Measurements from ENCODE around the gene FAM83C. TPM values are rescaled to one million over a fixed set of nuclear protein-coding genes. Genes with fewer than 3 reads are reported as not detected.
"Not testable (repeated sequence)": the region's sequence is repeated elsewhere in the genome, so short reads cannot be mapped to it uniquely, and the experiment has no call there.

FAM83C gene
- total and polyA plus RNA-seq, 2 experiments from 2014 or later = not detected

DNA sequence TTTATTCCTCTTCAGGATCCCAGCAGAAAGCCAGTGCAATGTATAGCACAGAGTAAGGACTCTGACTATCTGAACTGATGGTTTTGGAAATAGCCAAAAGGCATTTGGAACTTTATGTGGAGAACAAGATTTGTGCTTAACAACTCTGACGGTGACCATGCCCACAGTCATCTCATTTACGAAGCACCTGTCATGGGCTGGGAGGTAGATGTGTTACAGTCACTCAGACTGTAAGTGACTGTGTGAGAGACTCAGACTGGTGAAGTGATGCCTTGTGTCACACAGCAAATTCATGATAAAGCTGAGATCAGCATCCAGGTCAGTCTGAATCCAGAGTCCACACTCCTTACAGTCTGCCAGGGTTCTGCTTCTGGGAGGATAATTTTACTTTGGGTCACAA, 23.9 kb upstream of the FAM83C start:
- H3K9ac ChIP-seq = peak overlapping the region; percentile 46; the same call in 1 of the 2 replicates
- DNase-seq = no peak
- peaks cover 65% of the 10 kb centered on the region for H3F3A ChIP-seq (ENCODE audit: insufficient read depth)
- WGBS, 2 experiments (ENCODE audit: low coverage in 1 of 2, low lambda C conversion rate in 2 of 2, missing lambda C conversion rate in 2 of 2) = 91 to 92% methylated on average over 2 of the region's 2 CpGs
- H3K9me2 ChIP-seq (ENCODE audit: insufficient read depth) = no peaks in the 10 kb centered on the region
- H3K27ac ChIP-seq = peak overlapping the region; percentile 65
- no peak overlapping the region for H2AFZ ChIP-seq
- H3K4me2 ChIP-seq (ENCODE audit: unreplicated experiment) = no peak overlapping the region
- H3K36me3 ChIP-seq (ENCODE audit: low read depth) = no peaks in the 10 kb centered on the region
- no peaks in the 10 kb centered on the region for H3K27me3 ChIP-seq (replicated peaks; ENCODE audit: insufficient read depth)
- in situ Hi-C loops (cut with MboI) = no loop called here
- H4K20me1 ChIP-seq (ENCODE audit: insufficient read depth) = no peaks in the 10 kb centered on the region
- no peaks in the 10 kb centered on the region for H3K9me3 ChIP-seq (ENCODE audit: low read depth)
- H3K79me2 ChIP-seq (ENCODE audit: insufficient read depth) = no peaks in the 10 kb centered on the region
- no peak overlapping the region for H3K4me3 ChIP-seq
- TF ChIP-seq EZH2 (IDR thresholded peaks at IDR 0.05; ENCODE audit: insufficient read depth, poor library complexity, severe bottlenecking) (no peak), EZH2phosphoT487 (IDR thresholded peaks at IDR 0.05; ENCODE audit: insufficient read depth, low read depth) (no peak)
- H3K4me1 ChIP-seq (ENCODE audit: insufficient read depth) = peaks cover 77% of the 10 kb centered on the region

DNA sequence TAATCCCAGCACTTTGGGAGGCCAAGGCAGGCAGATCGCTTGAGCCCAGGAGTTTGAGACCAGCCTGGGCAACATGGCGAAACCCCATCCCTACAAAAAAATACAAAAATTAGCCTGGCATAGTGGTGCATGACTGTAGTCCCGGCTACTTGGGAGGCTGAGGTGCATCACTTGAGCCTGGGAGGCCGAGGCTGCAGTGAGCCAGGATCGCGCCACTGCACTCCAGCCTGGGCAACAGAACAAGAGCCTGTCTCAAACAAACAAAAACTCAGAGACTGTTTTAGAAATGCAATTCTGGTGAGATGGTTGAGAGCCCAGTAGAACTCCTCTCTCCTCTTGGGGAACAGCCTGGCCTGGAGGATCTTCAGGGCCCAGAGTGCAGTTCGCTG, 23.4 kb upstream of the FAM83C start:
- H4K20me1 ChIP-seq (ENCODE audit: insufficient read depth); H3K27me3 ChIP-seq (replicated peaks; ENCODE audit: insufficient read depth); H3K4me3 ChIP-seq; H3K36me3 ChIP-seq (ENCODE audit: low read depth); H2AFZ ChIP-seq; H3K9me2 ChIP-seq (ENCODE audit: insufficient read depth); H3K4me2 ChIP-seq (ENCODE audit: unreplicated experiment); H3K79me2 ChIP-seq (ENCODE audit: insufficient read depth); in situ Hi-C loops (cut with MboI); H3K9me3 ChIP-seq (ENCODE audit: low read depth): not testable (repeated sequence)
- WGBS, 2 experiments (ENCODE audit: low coverage in 1 of 2, low lambda C conversion rate in 2 of 2, missing lambda C conversion rate in 2 of 2) = 65 to 68% methylated on average over 7 of the region's 7 CpGs
- peak overlapping the region; percentile 65 for H3K27ac ChIP-seq
- H3F3A ChIP-seq (ENCODE audit: insufficient read depth) = peaks cover 63% of the 10 kb centered on the region
- peaks cover 76% of the 10 kb centered on the region for H3K4me1 ChIP-seq (ENCODE audit: insufficient read depth)
- peak overlapping the region; percentile 46; the same call in 1 of the 2 replicates for H3K9ac ChIP-seq
- DNase-seq = peak; percentile 61

DNA sequence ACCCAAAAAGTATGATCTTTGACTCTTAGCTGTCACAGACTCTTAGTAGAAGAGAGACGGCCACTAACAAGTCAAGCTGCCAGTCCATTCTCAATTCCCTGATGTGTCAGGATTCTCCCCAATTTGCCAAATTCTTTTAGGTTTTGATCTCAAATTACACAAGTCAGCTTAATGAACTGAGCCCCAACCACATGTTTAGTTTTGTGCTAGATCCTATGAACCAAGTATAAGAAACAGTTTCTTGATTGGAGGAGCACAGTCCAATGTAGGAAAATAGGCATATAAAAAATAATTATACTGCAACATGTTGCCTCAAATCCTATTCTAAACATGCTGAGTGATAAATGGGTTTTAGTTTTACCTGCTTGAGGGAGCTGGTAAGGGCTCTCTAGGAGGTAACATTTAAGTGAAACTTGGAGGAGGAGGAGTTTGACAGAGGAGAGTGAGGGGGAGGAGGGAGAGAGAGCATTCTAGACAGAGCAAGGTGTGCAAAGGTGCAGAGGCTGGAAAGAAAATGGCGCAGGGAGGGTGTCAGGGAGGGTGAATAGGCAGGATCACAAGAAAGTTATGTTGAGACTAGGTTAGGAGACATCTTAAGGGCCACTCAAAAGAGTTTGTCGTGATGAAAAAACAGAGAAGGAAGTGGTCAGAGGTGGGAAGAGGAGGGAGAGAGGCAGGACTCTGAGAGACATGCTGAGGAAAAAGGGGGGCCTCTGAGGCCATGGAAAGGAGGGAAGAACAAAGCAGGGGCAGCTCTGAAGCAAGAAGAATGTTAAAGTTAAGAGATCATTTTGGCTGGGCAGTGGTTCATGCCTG, 22.8 kb upstream of the FAM83C start:
- H3K36me3 ChIP-seq (ENCODE audit: low read depth) = no peaks in the 10 kb centered on the region
- WGBS, 2 experiments (ENCODE audit: low coverage in 1 of 2, low lambda C conversion rate in 2 of 2, missing lambda C conversion rate in 2 of 2) = 74 to 78% methylated on average over 3 of the region's 3 CpGs
- H3K27ac ChIP-seq = peak overlapping the region; percentile 65
- peaks cover 58% of the 10 kb centered on the region for H3F3A ChIP-seq (ENCODE audit: insufficient read depth)
- no peak overlapping the region for H3K4me3 ChIP-seq
- no peak for DNase-seq
- TF ChIP-seq EZH2 (IDR thresholded peaks at IDR 0.05; ENCODE audit: insufficient read depth, poor library complexity, severe bottlenecking) (no peak), EZH2phosphoT487 (IDR thresholded peaks at IDR 0.05; ENCODE audit: insufficient read depth, low read depth) (no peak)
- H4K20me1 ChIP-seq (ENCODE audit: insufficient read depth) = no peaks in the 10 kb centered on the region
- H3K4me2 ChIP-seq (ENCODE audit: unreplicated experiment) = no peak overlapping the region
- no peak overlapping the region for H3K9ac ChIP-seq
- no peak overlapping the region for H2AFZ ChIP-seq
- in situ Hi-C loops (cut with MboI) = no loop called here
- peaks cover 73% of the 10 kb centered on the region for H3K4me1 ChIP-seq (ENCODE audit: insufficient read depth)
- no peaks in the 10 kb centered on the region for H3K79me2 ChIP-seq (ENCODE audit: insufficient read depth)
- no peaks in the 10 kb centered on the region for H3K27me3 ChIP-seq (replicated peaks; ENCODE audit: insufficient read depth)
- H3K9me3 ChIP-seq (ENCODE audit: low read depth) = no peaks in the 10 kb centered on the region
- no peaks in the 10 kb centered on the region for H3K9me2 ChIP-seq (ENCODE audit: insufficient read depth)

DNA sequence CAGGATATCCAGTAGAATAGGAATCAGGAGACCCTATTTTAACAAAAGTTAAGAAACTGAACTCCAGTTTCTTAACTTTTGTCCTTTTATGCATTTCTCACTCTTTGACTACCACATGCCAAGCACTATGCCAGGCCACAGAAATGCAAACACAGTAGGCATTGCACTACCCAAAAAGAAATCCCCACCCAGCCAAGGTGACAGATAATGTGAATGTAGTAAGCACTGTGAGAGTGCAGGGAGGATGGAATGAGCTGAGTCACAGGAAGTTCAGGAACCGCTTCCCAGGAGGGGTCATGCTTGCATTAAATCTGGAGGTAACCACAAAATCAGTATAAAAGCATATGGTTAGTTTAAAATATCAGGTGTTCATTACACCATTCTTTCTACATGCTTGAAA, 20.1 kb upstream of the FAM83C start:
- Histone ChIP-seq H3K27me3 (replicated peaks; ENCODE audit: insufficient read depth) (no peaks in the 10 kb centered on the region), H3F3A (ENCODE audit: insufficient read depth) (peaks cover 64% of the 10 kb centered on the region), H2AFZ (no peak overlapping the region), H3K79me2 (ENCODE audit: insufficient read depth) (no peaks in the 10 kb centered on the region), H3K4me2 (ENCODE audit: unreplicated experiment) (peak overlapping the region; percentile 74), H3K36me3 (ENCODE audit: low read depth) (no peaks in the 10 kb centered on the region), H3K9ac (peak overlapping the region; percentile 50), H3K9me2 (ENCODE audit: insufficient read depth) (no peaks in the 10 kb centered on the region), H3K27ac (peak overlapping the region; percentile 79), H3K4me3 (0 out of 2 replicates have a peak overlapping the region, but pooled peaks have one; percentile 10), H3K9me3 (ENCODE audit: low read depth) (no peaks in the 10 kb centered on the region), H4K20me1 (ENCODE audit: insufficient read depth) (no peaks in the 10 kb centered on the region), H3K4me1 (ENCODE audit: insufficient read depth) (peaks cover 73% of the 10 kb centered on the region)
- in situ Hi-C loops (cut with MboI) = no loop called here
- TF ChIP-seq EZH2 (IDR thresholded peaks at IDR 0.05; ENCODE audit: insufficient read depth, poor library complexity, severe bottlenecking) (no peak), EZH2phosphoT487 (IDR thresholded peaks at IDR 0.05; ENCODE audit: insufficient read depth, low read depth) (peak; percentile 86; the same call in 1 of the 2 replicates)
- WGBS, 2 experiments (ENCODE audit: low coverage in 1 of 2, low lambda C conversion rate in 2 of 2, missing lambda C conversion rate in 2 of 2) = 0% methylated on average over 1 of the region's 1 CpG
- peak; percentile 92 for DNase-seq

Data from GM23248 (cell line).